ENCODE measurements around the gene CDC42EP1.
"Not testable (repeated sequence)": the region's sequence is repeated elsewhere in the genome, so short reads cannot be mapped to it uniquely, and the experiment has no call there.

Gene CDC42EP1

GRCh38 chr22:37604875-37605274 lies 44.6 kb downstream of the CDC42EP1 start:
- H3K4me3 ChIP-seq (ENCODE audit: low read depth, low read length): no peak overlapping the region
- DNase-seq (ENCODE audit: low read depth): no peak

GRCh38 chr22:37607010-37607934 lies 47.0 kb downstream of the CDC42EP1 start:
- H3K4me3 ChIP-seq (ENCODE audit: low read depth, low read length): peak overlapping the region; percentile 81

GRCh38 chr22:37607935-37608476 lies 47.7 kb downstream of the CDC42EP1 start:
- no peak for DNase-seq (ENCODE audit: low read depth)

More at GRCh38 chr22:37607010-37607934, 47.0 kb downstream of the CDC42EP1 start:
- DNase-seq (ENCODE audit: low read depth): no peak

GRCh38 chr22:37608477-37609239 lies 48.4 kb downstream of the CDC42EP1 start, which contains the start of gene GGA1:
Gene GGA1, plus strand, starts transcription at chr22:37608834. Its CDS starts 27 bp downstream, at chr22:37608861.
- H3K4me3 ChIP-seq (ENCODE audit: low read depth, low read length): peak within 1 kb of the TSS; percentile 81
- DNase-seq (ENCODE audit: low read depth): peak; percentile 91

More at GRCh38 chr22:37607935-37608476, 47.7 kb downstream of the CDC42EP1 start:
- H3K4me3 ChIP-seq (ENCODE audit: low read depth, low read length): peak overlapping the region; percentile 81

- DNase-seq (ENCODE audit: low read depth): no peak
These were observed 49.2 kb downstream of the CDC42EP1 start for GRCh38 chr22:37609240-37610152.

GRCh38 chr22:37610153-37610475 lies 49.8 kb downstream of the CDC42EP1 start:
- DNase-seq (ENCODE audit: low read depth): not testable (repeated sequence)
- H3K4me3 ChIP-seq (ENCODE audit: low read depth, low read length): peak overlapping the region; percentile 81

More at GRCh38 chr22:37609240-37610152, 49.2 kb downstream of the CDC42EP1 start:
- H3K4me3 ChIP-seq (ENCODE audit: low read depth, low read length): peak overlapping the region; percentile 81

- no peak overlapping the region for H3K4me3 ChIP-seq (ENCODE audit: low read depth, low read length)
- no peak for DNase-seq (ENCODE audit: low read depth)
These were observed 50.3 kb downstream of the CDC42EP1 start for GRCh38 chr22:37610480-37611129.

- no peak for DNase-seq (ENCODE audit: low read depth)
- H3K4me3 ChIP-seq (ENCODE audit: low read depth, low read length): no peak overlapping the region
These were observed 50.9 kb downstream of the CDC42EP1 start for GRCh38 chr22:37611207-37611606.

- DNase-seq (ENCODE audit: low read depth): no peak
These were observed 56.2 kb downstream of the CDC42EP1 start for GRCh38 chr22:37616201-37617083.

GRCh38 chr22:37617431-37617830 lies 57.2 kb downstream of the CDC42EP1 start:
- no peak for DNase-seq (ENCODE audit: low read depth)
- no peak overlapping the region for H3K4me3 ChIP-seq (ENCODE audit: low read depth, low read length)

More at GRCh38 chr22:37616201-37617083, 56.2 kb downstream of the CDC42EP1 start:
- no peak overlapping the region for H3K4me3 ChIP-seq (ENCODE audit: low read depth, low read length)

GRCh38 chr22:37618072-37618656 lies 57.9 kb downstream of the CDC42EP1 start:
- no peak overlapping the region for H3K4me3 ChIP-seq (ENCODE audit: low read depth, low read length)
- no peak for DNase-seq (ENCODE audit: low read depth)

GRCh38 chr22:37618674-37619073 lies 58.4 kb downstream of the CDC42EP1 start:
- H3K4me3 ChIP-seq (ENCODE audit: low read depth, low read length): no peak overlapping the region
- no peak for DNase-seq (ENCODE audit: low read depth)

All from skeletal muscle cell (primary cell).